Esophagus squamous epithelium (tissue), 4 donors: ENCODE data around the gene SLC4A4.

Experiments used
- POLR2A ChIP-seq, 4 donors: fragments of 450-650 bp; IDR thresholded peaks; one replicate each; pipeline ENCODE4 v1.6.1; 2017; ENCODE audit warnings: antibody characterized with exemption in 4 of 4, mild to moderate bottlenecking in 4 of 4, moderate library complexity in 3 of 4
- TF ChIP-seq, protein P1 (sequence below), 6 experiments: fragments of 450-650 bp in 4 of 6; fragments of 200-600 bp in 2 of 6; sonication (generic) in 2 of 6; IDR thresholded peaks; one replicate each; pipeline ENCODE4 v1.5.1; 2016 to 2019; ENCODE audit warnings: antibody characterized with exemption in 6 of 6, mild to moderate bottlenecking in 4 of 6, moderate library complexity in 4 of 6

DNA sequence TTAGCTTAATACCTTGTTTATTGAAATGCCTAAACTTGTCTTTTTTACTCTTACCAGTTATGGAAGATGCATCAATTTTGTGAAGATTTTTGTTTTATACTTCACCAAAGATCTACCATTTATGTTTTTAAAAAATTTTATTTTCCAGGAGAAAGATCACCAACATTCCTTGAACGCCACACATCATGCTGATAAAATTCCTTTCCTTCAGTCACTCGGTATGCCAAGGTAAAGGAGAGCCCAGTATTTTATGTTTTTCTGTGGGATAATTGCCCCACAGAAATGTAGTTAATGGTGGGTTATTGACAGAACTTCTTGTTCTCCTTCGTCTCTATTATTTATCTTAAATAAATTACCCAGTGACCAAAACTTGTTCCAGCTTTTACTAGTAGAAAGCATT, 228.0 kb downstream of the SLC4A4 start:
- TF ChIP-seq, protein P1, sequence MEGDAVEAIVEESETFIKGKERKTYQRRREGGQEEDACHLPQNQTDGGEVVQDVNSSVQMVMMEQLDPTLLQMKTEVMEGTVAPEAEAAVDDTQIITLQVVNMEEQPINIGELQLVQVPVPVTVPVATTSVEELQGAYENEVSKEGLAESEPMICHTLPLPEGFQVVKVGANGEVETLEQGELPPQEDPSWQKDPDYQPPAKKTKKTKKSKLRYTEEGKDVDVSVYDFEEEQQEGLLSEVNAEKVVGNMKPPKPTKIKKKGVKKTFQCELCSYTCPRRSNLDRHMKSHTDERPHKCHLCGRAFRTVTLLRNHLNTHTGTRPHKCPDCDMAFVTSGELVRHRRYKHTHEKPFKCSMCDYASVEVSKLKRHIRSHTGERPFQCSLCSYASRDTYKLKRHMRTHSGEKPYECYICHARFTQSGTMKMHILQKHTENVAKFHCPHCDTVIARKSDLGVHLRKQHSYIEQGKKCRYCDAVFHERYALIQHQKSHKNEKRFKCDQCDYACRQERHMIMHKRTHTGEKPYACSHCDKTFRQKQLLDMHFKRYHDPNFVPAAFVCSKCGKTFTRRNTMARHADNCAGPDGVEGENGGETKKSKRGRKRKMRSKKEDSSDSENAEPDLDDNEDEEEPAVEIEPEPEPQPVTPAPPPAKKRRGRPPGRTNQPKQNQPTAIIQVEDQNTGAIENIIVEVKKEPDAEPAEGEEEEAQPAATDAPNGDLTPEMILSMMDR (IDR thresholded peaks at IDR 0.05), result no peak
- no peak for TF ChIP-seq POLR2A (IDR thresholded peaks at IDR 0.05)
